GM23338 (cell line): ENCODE measurements around the gene FMC1. TPM values are rescaled to one million over a fixed set of nuclear protein-coding genes. Genes with fewer than 3 reads are reported as not detected.

Experiments used
- ATAC-seq: fragments of 200-7000 bp; cut with Tn5 transposase; 3 replicates; pipeline ENCODE4 v1.9.1; 2020
- DNase-seq: peaks from one replicate; pipeline ENCODE4 v3.0.0-alpha.2; 2015; ENCODE audit warnings: low spot score
- H2AFZ ChIP-seq: fragments of 200-600 bp; sonication (generic); 2 replicates; pipeline ENCODE4 v1.8.0; 2016; ENCODE audit warnings: antibody characterized with exemption, mild to moderate bottlenecking, moderate library complexity
- H3F3A ChIP-seq: fragments of 200-600 bp; sonication (generic); replicated peaks from 2 replicates; pipeline ENCODE4 v1.8.0; 2017; ENCODE audit warnings: antibody characterized with exemption, mixed run types, low read depth
- H3K27ac ChIP-seq: fragments of 200-600 bp; sonication (generic); 2 replicates; pipeline ENCODE4 v1.6.1; 2016; ENCODE audit warnings: low read depth
- H3K27me3 ChIP-seq: fragments of 200-600 bp; sonication (generic); 2 replicates; pipeline ENCODE4 v1.8.0; 2016; ENCODE audit warnings: mild to moderate bottlenecking, mixed run types, moderate library complexity; ENCODE audit not compliant: insufficient read depth
- H3K36me3 ChIP-seq: fragments of 200-600 bp; sonication (generic); 2 replicates; pipeline ENCODE4 v1.8.0; 2016; ENCODE audit warnings: mild to moderate bottlenecking; ENCODE audit not compliant: insufficient read depth
- H3K4me1 ChIP-seq: fragments of 200-600 bp; sonication (generic); 2 replicates; pipeline ENCODE4 v1.8.0; 2016; ENCODE audit warnings: mild to moderate bottlenecking, moderate library complexity; ENCODE audit not compliant: insufficient read depth
- H3K4me2 ChIP-seq: fragments of 200-600 bp; sonication (generic); 2 replicates; pipeline ENCODE4 v1.7.1; 2017; ENCODE audit warnings: mixed run types
- H3K4me3 ChIP-seq: fragments of 200-600 bp; sonication (generic); 2 replicates; pipeline ENCODE4 v1.6.1; 2016; ENCODE audit warnings: mixed run types
- H3K79me2 ChIP-seq: fragments of 200-600 bp; sonication (generic); replicated peaks from 2 replicates; pipeline ENCODE4 v1.8.0; 2017; ENCODE audit warnings: mild to moderate bottlenecking; ENCODE audit not compliant: insufficient read depth
- H3K9me2 ChIP-seq: fragments of 200-600 bp; sonication (generic); 2 replicates; pipeline ENCODE4 v1.8.0; 2017; ENCODE audit not compliant: insufficient read depth
- H4K20me1 ChIP-seq: fragments of 200-600 bp; sonication (generic); replicated peaks from 2 replicates; pipeline ENCODE4 v1.8.0; 2017; ENCODE audit warnings: mild to moderate bottlenecking; ENCODE audit not compliant: insufficient read depth
- H3K27ac Mint-ChIP-seq: 2 replicates; pipeline ENCODE4 v1.8.0; 2020; ENCODE audit warnings: inconsistent platforms, mild to moderate bottlenecking, moderate library complexity, mixed read lengths
- H3K27me3 Mint-ChIP-seq: 3 replicates; pipeline ENCODE4 v1.8.0; 2022; ENCODE audit warnings: low read depth, mild to moderate bottlenecking, moderate library complexity, mixed read lengths, inconsistent platforms; ENCODE audit not compliant: insufficient read depth, poor library complexity
- H3K36me3 Mint-ChIP-seq: 3 replicates; pipeline ENCODE4 v1.8.0; 2021; ENCODE audit warnings: low read depth, mild to moderate bottlenecking, inconsistent platforms, moderate library complexity, mixed read lengths
- H3K4me1 Mint-ChIP-seq: 3 replicates; pipeline ENCODE4 v1.8.0; 2020; ENCODE audit warnings: mild to moderate bottlenecking, inconsistent platforms, mixed read lengths
- H3K4me3 Mint-ChIP-seq: 3 replicates; pipeline ENCODE4 v1.8.0; 2021; ENCODE audit warnings: moderate library complexity, mild to moderate bottlenecking, inconsistent platforms, mixed read lengths
- H3K9me3 Mint-ChIP-seq: 3 replicates; pipeline ENCODE4 v1.8.0; 2020; ENCODE audit warnings: moderate library complexity, mild to moderate bottlenecking, inconsistent platforms, mixed read lengths
- CREB1 ChIP-seq: fragments of 250-450 bp; sonication (Bioruptor Pico); IDR thresholded peaks from 2 replicates; pipeline ENCODE4 v1.5.0; 2020; ENCODE audit warnings: low read depth, mild to moderate bottlenecking, moderate library complexity
- CTCF ChIP-seq, 2 experiments: fragments of 200-600 bp in 1 of 2; sonication (generic) in 1 of 2; conservative IDR thresholded peaks; 2 replicates each; pipeline versions ENCODE4 v1.5.1 to v1.6.1; 2016 to 2017; ENCODE audit warnings: antibody characterized with exemption in 2 of 2, low read depth in 2 of 2, mild to moderate bottlenecking in 2 of 2, moderate library complexity in 1 of 2
- ETS1 ChIP-seq: IDR thresholded peaks from 2 replicates; pipeline ENCODE4 v1.6.1; 2016; ENCODE audit warnings: antibody characterized with exemption
- EZH2 ChIP-seq: fragments of 200-600 bp; sonication (generic); IDR thresholded peaks from one replicate; pipeline ENCODE4 v1.8.0; 2017; ENCODE audit warnings: antibody characterized with exemption, mild to moderate bottlenecking, low read depth; ENCODE audit not compliant: unreplicated experiment
- EZH2phosphoT487 ChIP-seq: fragments of 200-600 bp; sonication (generic); IDR thresholded peaks from one replicate; pipeline ENCODE4 v1.8.1; 2018; ENCODE audit warnings: antibody characterized with exemption; ENCODE audit not compliant: unreplicated experiment
- NANOG ChIP-seq: IDR thresholded peaks from 2 replicates; pipeline ENCODE4 v1.6.1; 2016; ENCODE audit warnings: antibody characterized with exemption, borderline replicate concordance
- POLR2AphosphoS5 ChIP-seq: IDR thresholded peaks from 2 replicates; pipeline ENCODE4 v1.6.1; 2016; ENCODE audit warnings: antibody characterized with exemption, low read depth
- REST ChIP-seq: IDR thresholded peaks from one replicate; pipeline ENCODE4 v1.6.1; 2018; ENCODE audit warnings: antibody characterized with exemption; ENCODE audit not compliant: unreplicated experiment
- STAT1 ChIP-seq: IDR thresholded peaks from one replicate; pipeline ENCODE4 v1.6.1; 2016; ENCODE audit warnings: antibody characterized with exemption; ENCODE audit not compliant: unreplicated experiment
- ZNF114 ChIP-seq: fragments of 250-450 bp; sonication (Bioruptor Pico); IDR thresholded peaks from 2 replicates; pipeline ENCODE4 v1.5.0; 2020; ENCODE audit warnings: mild to moderate bottlenecking, moderate library complexity
- ZNF331 ChIP-seq: fragments of 250-450 bp; sonication (Bioruptor Pico); IDR thresholded peaks from 2 replicates; pipeline ENCODE4 v1.5.0; 2020; ENCODE audit warnings: low read depth, mild to moderate bottlenecking, moderate library complexity
- polyA plus RNA-seq: library from polyadenylated mRNA; unstranded; fragments of >200 nt; fragmentation: Nextera tagmentation; extraction: Ambion mirVana; gene quantifications from 2 replicates; pipeline ENCODE4 v1.2.1, GENCODE V29; 2016
- total RNA-seq: library from RNA; depleted of rRNA; stranded (reverse); fragments of >200 nt; shearing (Covaris generic); gene quantifications from 2 replicates; pipeline ENCODE4 v1.2.3, GENCODE V29; 2014

FMC1 gene
- total and polyA plus RNA-seq, 2 experiments from 2014 or later: 4.8 to 70.5 TPM

- no peak for TF ChIP-seq REST
- TF ChIP-seq NANOG: no peak
- no peak for TF ChIP-seq EZH2phosphoT487
- no peak for TF ChIP-seq EZH2
- no peak for TF ChIP-seq ZNF331 (CRISPR knock-in tag)
- no peak for TF ChIP-seq ETS1
- TF ChIP-seq STAT1: no peak
Observed at GRCh38 chr7:139299296-139299695, 41.8 kb upstream of the FMC1 start (continued).

GRCh38 chr7:139300390-139300789 is 40.7 kb upstream of the FMC1 start:
- no peak for DNase-seq
- no peaks in the 10 kb centered on the region for H3K9me2 ChIP-seq
- peaks cover 2% of the 10 kb centered on the region; the same call in 1 of the 3 replicates for H3K36me3 Mint-ChIP-seq
- H3K4me2 ChIP-seq: no peak overlapping the region
- peaks cover 1% of the 10 kb centered on the region for H3K27me3 Mint-ChIP-seq
- no peaks in the 10 kb centered on the region for H3K27me3 ChIP-seq
- H3K4me3 ChIP-seq: no peak overlapping the region
- no peaks in the 10 kb centered on the region for H3K4me1 ChIP-seq
- no peak overlapping the region for H3K27ac Mint-ChIP-seq
- no peaks in the 10 kb centered on the region for H3K36me3 ChIP-seq
- no peak overlapping the region for H3K4me3 Mint-ChIP-seq
- H3K79me2 ChIP-seq: no peaks in the 10 kb centered on the region
- no peak for ATAC-seq
- no peak overlapping the region for H3K27ac ChIP-seq
- TF ChIP-seq REST (no peak), EZH2 (no peak), NANOG (no peak), CREB1 (CRISPR knock-in tag) (no peak), ZNF331 (CRISPR knock-in tag) (no peak), EZH2phosphoT487 (no peak), CTCF (conservative IDR thresholded peaks at IDR 0.05; ENCODE audit: low read depth in 2 of 2) (no peak), ZNF114 (CRISPR knock-in tag) (no peak), STAT1 (no peak), POLR2AphosphoS5 (no peak)
- no peak overlapping the region for H2AFZ ChIP-seq
- H3K4me1 Mint-ChIP-seq: peaks cover 4% of the 10 kb centered on the region; the same call in 2 of the 3 replicates
- no peaks in the 10 kb centered on the region for H3K9me3 Mint-ChIP-seq
- no peaks in the 10 kb centered on the region for H3F3A ChIP-seq
- H4K20me1 ChIP-seq: no peaks in the 10 kb centered on the region
